Vagina (tissue), 2 donors: ENCODE data around the gene NAT10. TPM values are rescaled to one million over a fixed set of nuclear protein-coding genes. Genes with fewer than 3 reads are reported as not detected.

Experiments used
- DNase-seq, 2 donors: peaks; one replicate each; pipeline ENCODE4 v3.0.0-alpha.2; 2017; ENCODE audit errors: extremely low spot score in 2 of 2
- H3K27ac ChIP-seq: fragments of 200-600 bp; sonication (generic); one replicate; pipeline ENCODE4 v1.5.1; 2019
- H3K27me3 ChIP-seq: fragments of 200-600 bp; sonication (generic); one replicate; pipeline ENCODE4 v1.5.1; 2019
- H3K36me3 ChIP-seq, 2 donors: fragments of 200-600 bp; sonication (generic); one replicate each; pipeline ENCODE4 v1.5.1; 2017 to 2019
- H3K4me1 ChIP-seq: fragments of 200-600 bp; sonication (generic); one replicate; pipeline ENCODE4 v1.5.1; 2019
- H3K4me3 ChIP-seq, 2 donors: fragments of 200-600 bp; sonication (generic); 1 replicate in 1 of 2; 2 replicates in 1 of 2; pipeline ENCODE4 v1.5.1; 2016 to 2019
- H3K9me3 ChIP-seq: fragments of 200-600 bp; sonication (generic); one replicate; pipeline ENCODE4 v1.5.1; 2019
- CTCF ChIP-seq, 3 experiments: fragments of 450-650 bp in 2 of 3; fragments of 200-600 bp in 1 of 3; sonication (generic) in 1 of 3; IDR thresholded peaks; one replicate each; pipeline ENCODE4 v1.5.1; 2017 to 2019; ENCODE audit warnings: antibody characterized with exemption in 3 of 3, mild to moderate bottlenecking in 2 of 3, moderate library complexity in 2 of 3
- POLR2A ChIP-seq, 2 donors: fragments of 450-650 bp; IDR thresholded peaks; one replicate each; pipeline ENCODE4 v1.6.1; 2017; ENCODE audit warnings: antibody characterized with exemption in 2 of 2, mild to moderate bottlenecking in 2 of 2, moderate library complexity in 2 of 2
- POLR2AphosphoS5 ChIP-seq, 2 donors: sonication (generic); formaldehyde crosslinking; IDR thresholded peaks; one replicate each; pipeline ENCODE4 v1.9.0; 2017; ENCODE audit warnings: antibody characterized with exemption in 2 of 2, mild to moderate bottlenecking in 2 of 2, low read depth in 1 of 2; ENCODE audit not compliant: insufficient read depth in 1 of 2
- intact Hi-C: fragments of 100-400 bp; cut with DNase I; formaldehyde crosslinking; loops from one replicate; pipeline ENCODE4 v1.15.1; 2023
- total RNA-seq: library from RNA; depleted of rRNA; stranded (reverse); fragments of >200 nt; gene quantifications from one replicate; pipeline ENCODE4 v1.2.3, GENCODE V29; 2016

Gene NAT10
- total RNA-seq, 1 donor from 2014 or later, result 24.8 TPM

GRCh38 chr11:34145073-34145472, 39.6 kb downstream of the NAT10 start:
- peaks cover 3 to 80% of the 10 kb centered on the region in 2 donors for H3K36me3 ChIP-seq
- H3K4me3 ChIP-seq, result no peak overlapping the region
- H3K27ac ChIP-seq, result no peak overlapping the region
- H3K9me3 ChIP-seq, result no peaks in the 10 kb centered on the region
- TF ChIP-seq POLR2A (IDR thresholded peaks at IDR 0.05) (no peak), POLR2AphosphoS5 (IDR thresholded peaks at IDR 0.05; ENCODE audit: insufficient read depth in 1 of 2, low read depth in 1 of 2) (no peak), CTCF (IDR thresholded peaks at IDR 0.05) (no peak)
- DNase-seq, result no peak
- intact Hi-C loops, result no loop called here
- H3K27me3 ChIP-seq, result no peaks in the 10 kb centered on the region
- no peaks in the 10 kb centered on the region for H3K4me1 ChIP-seq

- H3K4me3 ChIP-seq, result no peak overlapping the region
- no peaks in the 10 kb centered on the region for H3K4me1 ChIP-seq
- no peak overlapping the region for H3K27ac ChIP-seq
- DNase-seq, result no peak
- intact Hi-C loops, result no loop called here
- no peaks in the 10 kb centered on the region for H3K9me3 ChIP-seq
- H3K27me3 ChIP-seq, result no peaks in the 10 kb centered on the region
- peaks cover 3 to 72% of the 10 kb centered on the region in 2 donors for H3K36me3 ChIP-seq
- TF ChIP-seq POLR2A (IDR thresholded peaks at IDR 0.05), result no peak
- TF ChIP-seq CTCF (IDR thresholded peaks at IDR 0.05), result no peak
- no peak for TF ChIP-seq POLR2AphosphoS5 (IDR thresholded peaks at IDR 0.05; ENCODE audit: insufficient read depth in 1 of 2, low read depth in 1 of 2)
These were observed 40.5 kb downstream of the NAT10 start for GRCh38 chr11:34145847-34146381.

- H3K36me3 ChIP-seq, result peaks cover 3 to 68% of the 10 kb centered on the region in 2 donors
- H3K27me3 ChIP-seq, result no peaks in the 10 kb centered on the region
- no peak overlapping the region for H3K4me3 ChIP-seq
- DNase-seq, result no peak
- no peak for TF ChIP-seq POLR2AphosphoS5 (IDR thresholded peaks at IDR 0.05; ENCODE audit: insufficient read depth in 1 of 2, low read depth in 1 of 2)
- H3K9me3 ChIP-seq, result no peaks in the 10 kb centered on the region
- no peak overlapping the region for H3K27ac ChIP-seq
- intact Hi-C loops, result no loop called here
- no peaks in the 10 kb centered on the region for H3K4me1 ChIP-seq
These were observed 41.0 kb downstream of the NAT10 start for GRCh38 chr11:34146411-34146810.

- no peak overlapping the region for H3K27ac ChIP-seq
- DNase-seq, result no peak
- intact Hi-C loops, result no loop called here
- peaks cover 3 to 68% of the 10 kb centered on the region in 2 donors for H3K36me3 ChIP-seq
- H3K9me3 ChIP-seq, result no peaks in the 10 kb centered on the region
- no peaks in the 10 kb centered on the region for H3K4me1 ChIP-seq
- H3K27me3 ChIP-seq, result no peaks in the 10 kb centered on the region
- H3K4me3 ChIP-seq, result no peak overlapping the region
- TF ChIP-seq POLR2A (IDR thresholded peaks at IDR 0.05), result no peak
- no peak for TF ChIP-seq POLR2AphosphoS5 (IDR thresholded peaks at IDR 0.05; ENCODE audit: insufficient read depth in 1 of 2, low read depth in 1 of 2)
- TF ChIP-seq CTCF (IDR thresholded peaks at IDR 0.05), result no peak
These were observed 41.4 kb downstream of the NAT10 start for GRCh38 chr11:34146866-34147265.

DNA sequence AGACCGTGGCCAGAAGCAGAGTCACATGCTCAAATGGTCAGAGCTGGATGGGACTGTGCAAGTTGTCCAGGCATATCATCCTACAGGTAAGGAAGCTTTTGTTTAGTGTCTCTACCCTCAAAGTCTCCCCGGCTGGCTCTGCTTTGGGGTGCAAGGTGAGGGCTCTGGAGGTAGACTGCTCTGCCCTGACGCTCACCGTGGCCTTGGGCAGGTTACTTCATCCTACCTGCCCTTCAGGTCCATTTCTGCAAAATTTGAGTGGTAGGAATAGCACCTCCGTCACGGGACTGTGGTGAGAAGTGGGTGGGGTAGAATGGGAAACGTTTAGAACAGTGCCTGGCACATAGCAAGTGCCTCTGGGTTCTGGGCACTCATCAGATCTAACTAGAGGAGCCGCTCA, 42.2 kb downstream of the NAT10 start:
- TF ChIP-seq CTCF (IDR thresholded peaks at IDR 0.05) (no peak), POLR2A (IDR thresholded peaks at IDR 0.05) (no peak), POLR2AphosphoS5 (IDR thresholded peaks at IDR 0.05; ENCODE audit: insufficient read depth in 1 of 2, low read depth in 1 of 2) (no peak)
- intact Hi-C loops, result no loop called here
- no peaks in the 10 kb centered on the region for H3K4me1 ChIP-seq
- H3K27ac ChIP-seq, result no peak overlapping the region
- no peak for DNase-seq
- H3K27me3 ChIP-seq, result no peaks in the 10 kb centered on the region
- H3K36me3 ChIP-seq, result peaks cover 3 to 63% of the 10 kb centered on the region in 2 donors
- H3K9me3 ChIP-seq, result no peaks in the 10 kb centered on the region
- no peak overlapping the region for H3K4me3 ChIP-seq
